SW480 (cell line): ENCODE measurements around the gene PRKAR1B.
"Not testable (repeated sequence)": the region's sequence is repeated elsewhere in the genome, so short reads cannot be mapped to it uniquely, and the experiment has no call there.

ENCODE experiments used
- DNase-seq: peaks from one replicate; pipeline ENCODE4 v3.0.0-alpha.2; 2016; ENCODE audit warnings: low spot score

PRKAR1B gene

GRCh38 chr7:553636-554111 lies 173.4 kb downstream of the PRKAR1B start:
- DNase-seq: peak; percentile 51

- DNase-seq: peak; percentile 87
Observed at GRCh38 chr7:552868-553635, 174.0 kb downstream of the PRKAR1B start.

- not testable (repeated sequence) for DNase-seq
Observed at GRCh38 chr7:552151-552867, 174.8 kb downstream of the PRKAR1B start.

GRCh38 chr7:551615-551970 lies 175.5 kb downstream of the PRKAR1B start:
- not testable (repeated sequence) for DNase-seq

GRCh38 chr7:550881-551614 lies 176.0 kb downstream of the PRKAR1B start:
- DNase-seq: no peak

GRCh38 chr7:549891-550625 lies 177.0 kb downstream of the PRKAR1B start:
- no peak for DNase-seq

- no peak for DNase-seq
Observed at GRCh38 chr7:549066-549890, 177.8 kb downstream of the PRKAR1B start.

GRCh38 chr7:548401-548800 lies 178.7 kb downstream of the PRKAR1B start:
- DNase-seq: no peak

- no peak for DNase-seq
Observed at GRCh38 chr7:545470-545869, 181.6 kb downstream of the PRKAR1B start.

- no peak for DNase-seq
Observed at GRCh38 chr7:544338-545221, 182.5 kb downstream of the PRKAR1B start.

GRCh38 chr7:543501-544337 lies 183.4 kb downstream of the PRKAR1B start:
- no peak for DNase-seq

- DNase-seq: peak; percentile 63
Observed at GRCh38 chr7:542713-543500, 184.2 kb downstream of the PRKAR1B start.

GRCh38 chr7:542131-542712 lies 184.9 kb downstream of the PRKAR1B start:
- DNase-seq: no peak

- no peak for DNase-seq
Observed at GRCh38 chr7:541661-542060, 185.4 kb downstream of the PRKAR1B start.

GRCh38 chr7:540997-541396 lies 186.1 kb downstream of the PRKAR1B start:
- DNase-seq: no peak

GRCh38 chr7:540579-540978 lies 186.5 kb downstream of the PRKAR1B start:
- no peak for DNase-seq

- peak; percentile 98 for DNase-seq
Observed at GRCh38 chr7:539731-540411, 187.2 kb downstream of the PRKAR1B start.
